SK-N-SH (cell line): ENCODE measurements around the gene WLS.

Experiments used
- EP300 ChIP-seq, 2 experiments: IDR thresholded peaks; 2 replicates each; pipeline versions ENCODE4 v1.4.0 to v1.6.1; 2012; ENCODE audit warnings: borderline replicate concordance in 1 of 2, low read depth in 1 of 2, low read length in 1 of 2
- POLR2AphosphoS5 ChIP-seq: IDR thresholded peaks from 2 replicates; pipeline ENCODE4 v1.6.1; 2012; ENCODE audit warnings: low read depth, low read length
- RAD21 ChIP-seq: IDR thresholded peaks from 2 replicates; pipeline ENCODE4 v1.6.1; 2012; ENCODE audit warnings: mild to moderate bottlenecking, low read length
- RCOR1 ChIP-seq: fragments of 150-350 bp; IDR thresholded peaks from 2 replicates; pipeline ENCODE4 v1.6.1; 2017; ENCODE audit warnings: antibody characterized with exemption, low read length
- RFX5 ChIP-seq: IDR thresholded peaks from 2 replicates; pipeline ENCODE4 v1.6.1; 2012; ENCODE audit warnings: mild to moderate bottlenecking, improper control_type of control experiment, low read length
- TCF12 ChIP-seq: IDR thresholded peaks from 2 replicates; pipeline ENCODE4 v1.4.0; 2012
- TF ChIP-seq, protein P1 (sequence below): IDR thresholded peaks from 2 replicates; pipeline ENCODE4 v1.4.0; 2012; ENCODE audit warnings: low read depth
- TF ChIP-seq, protein P2 (sequence below): IDR thresholded peaks from 2 replicates; pipeline ENCODE4 v1.4.0; 2012; ENCODE audit warnings: low read depth, borderline replicate concordance
- TF ChIP-seq, protein P3 (sequence below): fragments of 200-600 bp; sonication (generic); IDR thresholded peaks from 2 replicates; pipeline ENCODE4 v1.6.1; 2017; ENCODE audit warnings: antibody characterized with exemption, mild to moderate bottlenecking, moderate library complexity

DNA sequence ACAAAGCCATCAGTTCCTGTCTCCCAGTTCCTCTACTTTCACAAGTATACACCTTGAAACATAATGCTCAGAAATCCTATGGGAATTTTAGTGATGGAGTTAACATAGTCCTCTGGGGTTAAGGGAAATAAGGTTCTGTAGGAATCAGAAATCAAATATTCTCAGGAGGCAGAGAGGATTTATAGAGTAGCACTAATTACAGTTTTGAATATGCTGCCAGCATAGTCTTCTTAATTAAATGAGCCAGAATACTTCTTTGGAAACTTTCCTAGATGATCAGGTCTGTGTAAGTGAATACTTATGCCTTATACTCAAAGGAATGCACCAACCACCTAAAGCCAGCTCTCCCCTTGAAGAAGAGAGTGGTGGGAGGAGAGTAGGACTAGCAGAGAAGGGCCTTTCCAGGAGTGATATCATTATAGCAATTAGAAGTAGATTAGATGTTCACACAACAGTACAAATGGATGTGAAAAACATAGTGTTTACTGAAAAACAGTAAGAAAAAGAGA lies 150.5 kb downstream of the WLS start:
- TF ChIP-seq RFX5 (no peak), RCOR1 (no peak), TCF12 (no peak), EP300 (IDR thresholded peaks at IDR 0.05; ENCODE audit: borderline replicate concordance in 1 of 2, low read depth in 1 of 2, low read length in 1 of 2) (no peak), RAD21 (no peak), POLR2AphosphoS5 (no peak)
- TF ChIP-seq, protein P1, sequence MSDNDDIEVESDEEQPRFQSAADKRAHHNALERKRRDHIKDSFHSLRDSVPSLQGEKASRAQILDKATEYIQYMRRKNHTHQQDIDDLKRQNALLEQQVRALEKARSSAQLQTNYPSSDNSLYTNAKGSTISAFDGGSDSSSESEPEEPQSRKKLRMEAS, result no peak
- TF ChIP-seq, protein P2, sequence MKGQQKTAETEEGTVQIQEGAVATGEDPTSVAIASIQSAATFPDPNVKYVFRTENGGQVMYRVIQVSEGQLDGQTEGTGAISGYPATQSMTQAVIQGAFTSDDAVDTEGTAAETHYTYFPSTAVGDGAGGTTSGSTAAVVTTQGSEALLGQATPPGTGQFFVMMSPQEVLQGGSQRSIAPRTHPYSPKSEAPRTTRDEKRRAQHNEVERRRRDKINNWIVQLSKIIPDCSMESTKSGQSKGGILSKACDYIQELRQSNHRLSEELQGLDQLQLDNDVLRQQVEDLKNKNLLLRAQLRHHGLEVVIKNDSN, result no peak
- TF ChIP-seq, protein P3, sequence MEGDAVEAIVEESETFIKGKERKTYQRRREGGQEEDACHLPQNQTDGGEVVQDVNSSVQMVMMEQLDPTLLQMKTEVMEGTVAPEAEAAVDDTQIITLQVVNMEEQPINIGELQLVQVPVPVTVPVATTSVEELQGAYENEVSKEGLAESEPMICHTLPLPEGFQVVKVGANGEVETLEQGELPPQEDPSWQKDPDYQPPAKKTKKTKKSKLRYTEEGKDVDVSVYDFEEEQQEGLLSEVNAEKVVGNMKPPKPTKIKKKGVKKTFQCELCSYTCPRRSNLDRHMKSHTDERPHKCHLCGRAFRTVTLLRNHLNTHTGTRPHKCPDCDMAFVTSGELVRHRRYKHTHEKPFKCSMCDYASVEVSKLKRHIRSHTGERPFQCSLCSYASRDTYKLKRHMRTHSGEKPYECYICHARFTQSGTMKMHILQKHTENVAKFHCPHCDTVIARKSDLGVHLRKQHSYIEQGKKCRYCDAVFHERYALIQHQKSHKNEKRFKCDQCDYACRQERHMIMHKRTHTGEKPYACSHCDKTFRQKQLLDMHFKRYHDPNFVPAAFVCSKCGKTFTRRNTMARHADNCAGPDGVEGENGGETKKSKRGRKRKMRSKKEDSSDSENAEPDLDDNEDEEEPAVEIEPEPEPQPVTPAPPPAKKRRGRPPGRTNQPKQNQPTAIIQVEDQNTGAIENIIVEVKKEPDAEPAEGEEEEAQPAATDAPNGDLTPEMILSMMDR, result no peak
